ENCODE results near the gene CDX1. TPM values are rescaled to one million over a fixed set of nuclear protein-coding genes. Genes with fewer than 3 reads are reported as not detected.

The CDX1 gene
- total RNA-seq, 1 experiment from 2014 or later: 0.22 TPM

- no peak overlapping the region for H3K18ac ChIP-seq (ENCODE audit: insufficient read length, low read depth, low read length)
- H3K4me1 ChIP-seq (ENCODE audit: insufficient read depth, low read length): no peaks in the 10 kb centered on the region
- no CpG with 5 or more reads among the region's 5 CpGs for WGBS (ENCODE audit: extremely low coverage, insufficient read length, low lambda C conversion rate)
- H4K91ac ChIP-seq (ENCODE audit: insufficient read length, low read depth, low read length): no peak overlapping the region
- H3K9ac ChIP-seq (ENCODE audit: extremely low read depth, insufficient read length, low read length): no peak overlapping the region
- no peaks in the 10 kb centered on the region for H3K79me1 ChIP-seq (ENCODE audit: insufficient read depth, low read depth, low read length, poor library complexity, severe bottlenecking)
- H3T11ph ChIP-seq (ENCODE audit: low read length): no peak overlapping the region
- Mint-ChIP-seq H3K36me3 (ENCODE audit: insufficient read depth in 1 of 3, low read depth in 3 of 3) (no peaks in the 10 kb centered on the region), H3K4me3 (no peak overlapping the region), H3K9me3 (no peaks in the 10 kb centered on the region; a peak in 1 of 5 replicates), H3K27me3 (ENCODE audit: low read depth) (peaks cover 79% of the 10 kb centered on the region), H3K27ac (no peak overlapping the region), H3K4me1 (peaks cover 2 to 3% of the 10 kb centered on the region in 2 experiments)
- no peak overlapping the region for H4K5ac ChIP-seq (ENCODE audit: insufficient read length, low read depth, low read length)
- H2AK5ac ChIP-seq (ENCODE audit: insufficient read length, low read length): no peak overlapping the region
- H3K23ac ChIP-seq (ENCODE audit: insufficient read length, low read depth, low read length): no peak overlapping the region
- no peak overlapping the region for H2BK15ac ChIP-seq (ENCODE audit: low read depth, low read length)
- no peak overlapping the region for H3K4ac ChIP-seq (ENCODE audit: low read depth, low read length)
- no peak overlapping the region for H2BK20ac ChIP-seq (ENCODE audit: low read depth, low read length, poor library complexity, severe bottlenecking)
- no peak overlapping the region for H3K56ac ChIP-seq (ENCODE audit: insufficient read length, low read depth, low read length)
- TF ChIP-seq, protein P1, sequence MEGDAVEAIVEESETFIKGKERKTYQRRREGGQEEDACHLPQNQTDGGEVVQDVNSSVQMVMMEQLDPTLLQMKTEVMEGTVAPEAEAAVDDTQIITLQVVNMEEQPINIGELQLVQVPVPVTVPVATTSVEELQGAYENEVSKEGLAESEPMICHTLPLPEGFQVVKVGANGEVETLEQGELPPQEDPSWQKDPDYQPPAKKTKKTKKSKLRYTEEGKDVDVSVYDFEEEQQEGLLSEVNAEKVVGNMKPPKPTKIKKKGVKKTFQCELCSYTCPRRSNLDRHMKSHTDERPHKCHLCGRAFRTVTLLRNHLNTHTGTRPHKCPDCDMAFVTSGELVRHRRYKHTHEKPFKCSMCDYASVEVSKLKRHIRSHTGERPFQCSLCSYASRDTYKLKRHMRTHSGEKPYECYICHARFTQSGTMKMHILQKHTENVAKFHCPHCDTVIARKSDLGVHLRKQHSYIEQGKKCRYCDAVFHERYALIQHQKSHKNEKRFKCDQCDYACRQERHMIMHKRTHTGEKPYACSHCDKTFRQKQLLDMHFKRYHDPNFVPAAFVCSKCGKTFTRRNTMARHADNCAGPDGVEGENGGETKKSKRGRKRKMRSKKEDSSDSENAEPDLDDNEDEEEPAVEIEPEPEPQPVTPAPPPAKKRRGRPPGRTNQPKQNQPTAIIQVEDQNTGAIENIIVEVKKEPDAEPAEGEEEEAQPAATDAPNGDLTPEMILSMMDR (conservative IDR thresholded peaks at IDR 0.05): no peak
- no peaks in the 10 kb centered on the region for H3K23me2 ChIP-seq (ENCODE audit: insufficient read length, low read depth, low read length, poor library complexity, severe bottlenecking)
- no peak overlapping the region for H2AFZ ChIP-seq (ENCODE audit: low read length)
- no peak overlapping the region for H3K4me2 ChIP-seq (ENCODE audit: insufficient read depth, insufficient read length, low read length)
- H2BK5ac ChIP-seq (ENCODE audit: insufficient read length, low read length): no peak overlapping the region
- no peak overlapping the region for H2BK12ac ChIP-seq (ENCODE audit: insufficient read length, low read depth, low read length)
- H4K8ac ChIP-seq (replicated peaks; ENCODE audit: insufficient read length, low read depth, low read length): no peak overlapping the region
- H2BK120ac ChIP-seq (ENCODE audit: low read depth, low read length, poor library complexity, severe bottlenecking): no peak overlapping the region
- no peak overlapping the region; the same call in 1 of the 2 replicates for H3K14ac ChIP-seq (ENCODE audit: insufficient read depth, low read length)
- H3K27me3 ChIP-seq (ENCODE audit: insufficient read depth, low read length): peaks cover 5% of the 10 kb centered on the region; the same call in 1 of the 2 replicates
- H3K79me2 ChIP-seq (ENCODE audit: insufficient read depth, low read length): no peaks in the 10 kb centered on the region
- H4K20me1 ChIP-seq (ENCODE audit: control insufficient read depth, insufficient read depth, insufficient read length): no peaks in the 10 kb centered on the region
- no peak overlapping the region for H3K27ac ChIP-seq (ENCODE audit: insufficient read length, low read depth, low read length)
- DNase-seq: no peak
- no peaks in the 10 kb centered on the region for H3K9me3 ChIP-seq (ENCODE audit: control insufficient read depth, low read depth, low read length)
Measured at GRCh38 chr5:150196514-150196913, 29.9 kb downstream of the CDX1 start.

Measured in H9 (cell line).